HepG2 (cell line): ENCODE measurements around the gene JMJD7. TPM values are rescaled to one million over a fixed set of nuclear protein-coding genes. Genes with fewer than 3 reads are reported as not detected.

ENCODE experiments used
- ATAC-seq: fragments of 200-7000 bp; cut with Tn5 transposase; 3 replicates; pipeline ENCODE4 v1.9.1; 2020; ENCODE audit warnings: mild to moderate bottlenecking, moderate library complexity
- BruUV-seq: library from RNA; stranded (reverse); fragments of 400-500 nt; replicated peaks from 2 replicates; lab custom pipeline; 2021; lab: Mats Ljungman, UMichigan
- CTCF ChIA-PET: fragments of 300-600 bp; formaldehyde crosslinking; extraction: SDS; loops from one replicate; lab custom pipeline; 2021; ENCODE audit warnings: low total read pairs, inconsistent platforms, low intra/inter-chr PET ratio; lab: Yijun Ruan, JAX
- POLR2A ChIA-PET: fragments of 350-600 bp; sonication (Branson Sonifier 250); formaldehyde crosslinking; loops from one replicate; lab custom pipeline; 2020; ENCODE audit warnings: antibody characterized with exemption, inconsistent platforms; lab: Yijun Ruan, JAX
- DNase-seq: peaks from one replicate; pipeline ENCODE4 v3.0.0-alpha.2; 2015; ENCODE audit warnings: low spot score
- FAIRE-seq: peaks from 3 replicates; lab custom pipeline; 2011; peaks lifted over from hg19 to GRCh38; lab: Jason Lieb, UNC
- H2AFZ ChIP-seq: one replicate; pipeline ENCODE4 v1.6.1; 2011; ENCODE audit warnings: low read length, inconsistent platforms
- H3K27ac ChIP-seq: fragments of 300-600 bp; 3 replicates; pipeline ENCODE4 v1.8.0; 2011; ENCODE audit warnings: mixed run types, mild to moderate bottlenecking, mixed read lengths, low read length, inconsistent platforms; ENCODE audit not compliant: insufficient read depth; ENCODE audit errors: extremely low read length
- H3K27me3 ChIP-seq, 2 experiments: fragments of 200-600 bp in 1 of 2; 2 replicates in 1 of 2; 3 replicates in 1 of 2; pipeline versions ENCODE4 v1.6.0 to v1.8.0; 2011; ENCODE audit warnings: low read length in 2 of 2, mild to moderate bottlenecking in 2 of 2, moderate library complexity in 2 of 2, inconsistent platforms in 1 of 2; ENCODE audit not compliant: insufficient read depth in 2 of 2, control insufficient read depth in 1 of 2
- H3K36me3 ChIP-seq, 2 experiments: fragments of 200-600 bp in 1 of 2; replicated peaks in 1 of 2; 2 replicates in 1 of 2; 3 replicates in 1 of 2; pipeline versions ENCODE4 v1.5.1 to v1.8.0; 2011; ENCODE audit warnings: low read length in 2 of 2, inconsistent platforms in 1 of 2; ENCODE audit not compliant: insufficient read depth in 2 of 2, control insufficient read depth in 1 of 2
- H3K4me1 ChIP-seq: 2 replicates; pipeline ENCODE4 v1.5.1; 2012; ENCODE audit warnings: low read length, inconsistent platforms; ENCODE audit not compliant: insufficient read depth
- H3K4me2 ChIP-seq: 2 replicates; pipeline ENCODE4 v1.6.0; 2011; ENCODE audit warnings: low read depth, low read length, inconsistent platforms
- H3K4me3 ChIP-seq, 3 experiments: fragments of 200-600 bp in 1 of 3; sonication (generic), shearing (Covaris generic) in 1 of 3; replicated peaks in 1 of 3; 2 replicates each; pipeline ENCODE4 v1.5.1; 2011 to 2016; ENCODE audit warnings: low read length in 3 of 3, inconsistent platforms in 2 of 3, low read depth in 2 of 3, mild to moderate bottlenecking in 2 of 3, control low read depth in 1 of 3, mixed read lengths in 1 of 3; ENCODE audit not compliant: insufficient read depth in 1 of 3
- H3K79me2 ChIP-seq: one replicate; pipeline ENCODE4 v1.6.1; 2011; ENCODE audit warnings: low read length, inconsistent platforms; ENCODE audit not compliant: insufficient read depth
- H3K9ac ChIP-seq: 2 replicates; pipeline ENCODE4 v1.6.0; 2011; ENCODE audit warnings: mild to moderate bottlenecking, low read depth, low read length, inconsistent platforms; ENCODE audit not compliant: insufficient read depth
- H3K9me3 ChIP-seq: 2 replicates; pipeline ENCODE4 v1.5.1; 2012; ENCODE audit warnings: mild to moderate bottlenecking, low read length
- H4K20me1 ChIP-seq: 2 replicates; pipeline ENCODE4 v1.6.0; 2011; ENCODE audit warnings: inconsistent platforms, mild to moderate bottlenecking, low read length, moderate library complexity; ENCODE audit not compliant: insufficient read depth
- ATF2 ChIP-seq: sonication (generic); formaldehyde crosslinking; IDR thresholded peaks from 2 replicates; pipeline ENCODE4 v1.4.0; 2020; ENCODE audit warnings: missing genetic modification reagents
- CBX1 ChIP-seq: IDR thresholded peaks from one replicate; pipeline ENCODE4 v1.6.1; 2016; ENCODE audit warnings: antibody characterized with exemption, low read depth
- CTCF ChIP-seq: sonication (generic); formaldehyde crosslinking; IDR thresholded peaks from 2 replicates; pipeline ENCODE4 v1.5.0; 2020; ENCODE audit warnings: mild to moderate bottlenecking, missing genetic modification reagents, moderate library complexity
- ELF4 ChIP-seq: sonication (generic); formaldehyde crosslinking; IDR thresholded peaks from 2 replicates; pipeline ENCODE4 v1.5.0; 2020; ENCODE audit warnings: missing genetic modification reagents, mild to moderate bottlenecking, moderate library complexity, borderline replicate concordance
- FOXM1 ChIP-seq: sonication (generic); formaldehyde crosslinking; IDR thresholded peaks from 2 replicates; pipeline ENCODE4 v1.5.0; 2020; ENCODE audit warnings: missing genetic modification reagents
- GZF1 ChIP-seq: sonication (generic); formaldehyde crosslinking; IDR thresholded peaks from 2 replicates; pipeline ENCODE4 v1.5.1; 2020; ENCODE audit warnings: mild to moderate bottlenecking, missing genetic modification reagents
- HMGA1 ChIP-seq: sonication (generic); formaldehyde crosslinking; conservative IDR thresholded peaks from 2 replicates; pipeline ENCODE4 v1.4.0; 2020; ENCODE audit warnings: missing genetic modification reagents
- HNRNPLL ChIP-seq: fragments of 200-400 bp; formaldehyde crosslinking; IDR thresholded peaks from 2 replicates; pipeline ENCODE4 v1.6.1; 2017; ENCODE audit warnings: mild to moderate bottlenecking, low read depth, low read length; ENCODE audit not compliant: poor library complexity, severe bottlenecking
- MBNL3 ChIP-seq: fragments of 250-450 bp; sonication (Bioruptor Pico); conservative IDR thresholded peaks from 2 replicates; pipeline ENCODE4 v1.8.0; 2022; ENCODE audit warnings: mild to moderate bottlenecking, inconsistent platforms
- MXD1 ChIP-seq: sonication (generic); formaldehyde crosslinking; IDR thresholded peaks from 2 replicates; pipeline ENCODE4 v1.4.0; 2020; ENCODE audit warnings: mild to moderate bottlenecking, missing genetic modification reagents
- NPAS2 ChIP-seq: sonication (generic); formaldehyde crosslinking; IDR thresholded peaks from 2 replicates; pipeline ENCODE4 v1.8.0; 2022; ENCODE audit warnings: mild to moderate bottlenecking, missing genetic modification reagents, borderline replicate concordance
- RAD21 ChIP-seq: fragments of 450-650 bp; formaldehyde crosslinking; IDR thresholded peaks from 2 replicates; pipeline ENCODE4 v1.5.0; 2020; ENCODE audit warnings: mild to moderate bottlenecking
- SMYD3 ChIP-seq: sonication (generic); formaldehyde crosslinking; IDR thresholded peaks from 2 replicates; pipeline ENCODE4 v1.8.1; 2023; ENCODE audit warnings: mild to moderate bottlenecking, missing genetic modification reagents
- STAG1 ChIP-seq: sonication (generic); formaldehyde crosslinking; IDR thresholded peaks from 2 replicates; pipeline ENCODE4 v1.4.0; 2020; ENCODE audit warnings: missing genetic modification reagents
- TFAP4 ChIP-seq: sonication (generic); IDR thresholded peaks from 2 replicates; pipeline ENCODE4 v1.6.1; 2016; ENCODE audit warnings: low read depth, borderline replicate concordance
- ZNF597 ChIP-seq: sonication (generic); formaldehyde crosslinking; IDR thresholded peaks from 2 replicates; pipeline ENCODE4 v1.5.0; 2020; ENCODE audit warnings: missing genetic modification reagents
- ZNF660 ChIP-seq: sonication (generic); formaldehyde crosslinking; IDR thresholded peaks from 2 replicates; pipeline ENCODE4 v1.5.1; 2020; ENCODE audit warnings: mild to moderate bottlenecking, low read depth, missing genetic modification reagents, borderline replicate concordance
- ZNF839 ChIP-seq: sonication (generic); formaldehyde crosslinking; IDR thresholded peaks from 2 replicates; pipeline ENCODE4 v1.4.0; 2020; ENCODE audit warnings: missing genetic modification reagents, mild to moderate bottlenecking, borderline replicate concordance
- WGBS: methylation state at CpG from one replicate; pipeline ENCODE4 v1.1.6; 2017; ENCODE audit warnings: low lambda C conversion rate; 5-methylcytosine and 5-hydroxymethylcytosine counted together
- in situ Hi-C: cut with HindIII; loops from 2 replicates; pipeline ENCODE4 v1.10.0; 2017; ENCODE audit warnings: low pct_unique_long_range_greater_than_20kb; ENCODE audit not compliant: extremely low pct_ligation_motif_present
- intact Hi-C: fragments of 100-400 bp; cut with micrococcal nuclease; formaldehyde crosslinking; loops from one replicate; pipeline ENCODE4 v1.10.0; 2022; ENCODE audit not compliant: unreplicated experiment
- polyA plus RNA-seq, 8 experiments: library from polyadenylated mRNA; depleted of rRNA in 3 of 8; stranded (reverse) in 7 of 8; unstranded in 1 of 8; fragments of >200 nt; fragmentation: Illumina TruSeq in 4 of 8; extraction: Trizol in 4 of 8; gene quantifications; 2 replicates each; pipeline versions ENCODE4 v1.2.1 to v1.2.3, GENCODE V29; 2011 to 2016; ENCODE audit warnings: low read depth in 4 of 8, missing spikeins in 1 of 8, mixed read lengths in 1 of 8; ENCODE audit not compliant: insufficient read depth in 1 of 8
- total RNA-seq, 5 experiments: library from RNA; depleted of rRNA; stranded (reverse); fragments of >200 nt; fragmentation: Illumina TruSeq; extraction: Trizol; gene quantifications; 2 replicates each; pipeline ENCODE4 v1.2.3, GENCODE V29; 2016; ENCODE audit warnings: low read depth in 1 of 5

JMJD7 gene
- total and polyA plus RNA-seq, 2 of the 13 experiments (the other 11 are each of a cell fraction or from before 2014, with no cell fraction given) = 6.4 to 7.1 TPM

- Histone ChIP-seq H3K9ac (no peak overlapping the region), H3K27ac (no peak overlapping the region), H3K4me2 (no peak overlapping the region), H4K20me1 (no peaks in the 10 kb centered on the region), H2AFZ (no peak overlapping the region), H3K36me3 (no peaks in the 10 kb centered on the region), H3K4me3 (no peak overlapping the region), H3K4me1 (no peaks in the 10 kb centered on the region), H3K27me3 (no peaks in the 10 kb centered on the region), H3K9me3 (no peaks in the 10 kb centered on the region), H3K79me2 (no peaks in the 10 kb centered on the region)
- intact Hi-C loops = loop anchor here (1.0 kb wide), 1 partner anchor 32 kb away; the partner anchor contains the start of gene MAPKBP1
- ChIA-PET CTCF (interaction anchor here (3.2 kb wide), 1 partner anchor 33 kb away, joined by 25 read pairs; the partner anchor contains the start of gene MAPKBP1), POLR2A (interaction anchor here (0.6 kb wide), 1 partner anchor 33 kb away, joined by 3 read pairs; the partner anchor contains the start of gene MAPKBP1)
- ATAC-seq (peak; percentile 83), FAIRE-seq (no peak), DNase-seq (peak; percentile 34)
- whole genome bisulfite sequencing = 89% methylated on average over 8 of the region's 10 CpGs
- in situ Hi-C loops = no loop called here
- BruUV-seq = no TSS peak
- TF ChIP-seq MXD1 (CRISPR knock-in tag) (no peak), CBX1 (no peak), SMYD3 (CRISPR knock-in tag) (no peak), ZNF597 (CRISPR knock-in tag) (no peak), TFAP4 (peak; percentile 57; the same call in 1 of the 2 replicates), HNRNPLL (no peak), NPAS2 (CRISPR knock-in tag) (no peak), ZNF839 (CRISPR knock-in tag) (no peak), RAD21 (CRISPR knock-in tag) (peak; percentile 71), STAG1 (CRISPR knock-in tag) (peak; percentile 73), GZF1 (CRISPR knock-in tag) (no peak), ELF4 (CRISPR knock-in tag) (no peak), ZNF660 (CRISPR knock-in tag) (no peak), MBNL3 (CRISPR knock-in tag) (no peak), ATF2 (CRISPR knock-in tag) (no peak), CTCF (peak; percentile 69), HMGA1 (CRISPR knock-in tag) (no peak), FOXM1 (no peak)
These were observed 21.4 kb upstream of the JMJD7 start for GRCh38 chr15:41806291-41807181.
